NB4 (cell line): ENCODE data around the gene P2RX7.

Source experiments
- MYC ChIP-seq: IDR thresholded peaks from 2 replicates; pipeline ENCODE4 v1.6.1; 2011; ENCODE audit warnings: low read depth, low read length
- POLR2A ChIP-seq: IDR thresholded peaks from 2 replicates; pipeline ENCODE4 v1.6.1; 2011; ENCODE audit warnings: mild to moderate bottlenecking; ENCODE audit not compliant: insufficient read length; ENCODE audit errors: extremely low read depth
- TF ChIP-seq, protein P1 (sequence below): IDR thresholded peaks from one replicate; pipeline ENCODE4 v1.5.1; 2012; ENCODE audit warnings: low read depth, low read length
- TF ChIP-seq, protein P2 (sequence below): IDR thresholded peaks from 2 replicates; pipeline ENCODE4 v1.6.1; 2011; ENCODE audit warnings: low read depth, low read length

DNA sequence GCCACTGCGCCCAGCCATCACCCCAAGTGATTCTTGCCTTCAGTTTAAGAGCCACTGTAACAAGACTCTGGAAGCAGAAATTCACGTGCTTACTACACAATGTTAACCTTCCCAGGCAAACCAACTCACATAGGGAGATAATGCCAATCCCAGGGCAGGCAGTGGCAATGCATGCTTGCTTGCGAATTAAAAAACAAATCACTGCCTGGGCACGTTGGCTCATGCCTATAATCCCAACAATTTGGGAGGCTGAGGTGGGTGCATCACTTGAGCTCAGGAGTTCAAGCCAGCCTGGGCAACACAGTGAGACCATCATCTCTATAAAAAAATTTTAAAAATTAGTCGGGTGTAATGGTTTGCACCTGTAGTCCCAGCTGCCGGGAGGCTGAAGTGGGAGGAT lies 39.5 kb downstream of the P2RX7 start:
- TF ChIP-seq, protein P1, sequence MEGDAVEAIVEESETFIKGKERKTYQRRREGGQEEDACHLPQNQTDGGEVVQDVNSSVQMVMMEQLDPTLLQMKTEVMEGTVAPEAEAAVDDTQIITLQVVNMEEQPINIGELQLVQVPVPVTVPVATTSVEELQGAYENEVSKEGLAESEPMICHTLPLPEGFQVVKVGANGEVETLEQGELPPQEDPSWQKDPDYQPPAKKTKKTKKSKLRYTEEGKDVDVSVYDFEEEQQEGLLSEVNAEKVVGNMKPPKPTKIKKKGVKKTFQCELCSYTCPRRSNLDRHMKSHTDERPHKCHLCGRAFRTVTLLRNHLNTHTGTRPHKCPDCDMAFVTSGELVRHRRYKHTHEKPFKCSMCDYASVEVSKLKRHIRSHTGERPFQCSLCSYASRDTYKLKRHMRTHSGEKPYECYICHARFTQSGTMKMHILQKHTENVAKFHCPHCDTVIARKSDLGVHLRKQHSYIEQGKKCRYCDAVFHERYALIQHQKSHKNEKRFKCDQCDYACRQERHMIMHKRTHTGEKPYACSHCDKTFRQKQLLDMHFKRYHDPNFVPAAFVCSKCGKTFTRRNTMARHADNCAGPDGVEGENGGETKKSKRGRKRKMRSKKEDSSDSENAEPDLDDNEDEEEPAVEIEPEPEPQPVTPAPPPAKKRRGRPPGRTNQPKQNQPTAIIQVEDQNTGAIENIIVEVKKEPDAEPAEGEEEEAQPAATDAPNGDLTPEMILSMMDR = no peak
- TF ChIP-seq MYC (no peak), POLR2A (no peak)
- TF ChIP-seq, protein P2, sequence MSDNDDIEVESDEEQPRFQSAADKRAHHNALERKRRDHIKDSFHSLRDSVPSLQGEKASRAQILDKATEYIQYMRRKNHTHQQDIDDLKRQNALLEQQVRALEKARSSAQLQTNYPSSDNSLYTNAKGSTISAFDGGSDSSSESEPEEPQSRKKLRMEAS = no peak
